OCI-LY3 (cell line): ENCODE results near the gene CACNA1E.

Experiments
- H2AFZ ChIP-seq: fragments of 200-600, 300-600 bp; shearing (Covaris generic); 2 replicates; pipeline ENCODE4 v1.6.0; 2014; ENCODE audit warnings: antibody characterized with exemption, low read depth, low read length
- H3K27ac ChIP-seq: fragments of 200-600, 300-600 bp; sonication (generic); 2 replicates; pipeline ENCODE4 v1.5.1; 2014; ENCODE audit warnings: mild to moderate bottlenecking, low read length, moderate library complexity, mixed read lengths
- H3K27me3 ChIP-seq: fragments of 200-600, 300-600 bp; sonication (generic); 2 replicates; pipeline ENCODE4 v1.6.1; 2014; ENCODE audit warnings: low read depth, low read length, mixed read lengths
- H3K36me3 ChIP-seq: fragments of 200-600, 300-600 bp; sonication (generic); replicated peaks from 2 replicates; pipeline ENCODE3; 2014; ENCODE audit warnings: low read depth, low read length, mixed read lengths
- H3K4me1 ChIP-seq: fragments of 300-600, 200-600 bp; sonication (generic); 2 replicates; pipeline ENCODE4 v1.6.1; 2014; ENCODE audit warnings: low read length, mixed read lengths
- H3K4me2 ChIP-seq: fragments of 200-600, 300-600 bp; sonication (generic); 2 replicates; pipeline ENCODE4 v1.6.1; 2014; ENCODE audit warnings: low read length, mixed read lengths
- H3K4me3 ChIP-seq: fragments of 300-600, 200-600 bp; sonication (generic); 2 replicates; pipeline ENCODE4 v1.5.1; 2014; ENCODE audit warnings: antibody characterized with exemption, mild to moderate bottlenecking, low read length, moderate library complexity
- H3K79me2 ChIP-seq: fragments of 300-600, 200-600 bp; shearing (Covaris generic); 2 replicates; pipeline ENCODE4 v1.6.1; 2014; ENCODE audit warnings: mild to moderate bottlenecking, low read length, mixed read lengths
- H3K9ac ChIP-seq: fragments of 300-600, 200-600 bp; shearing (Covaris generic); 2 replicates; pipeline ENCODE4 v1.6.0; 2014; ENCODE audit warnings: mild to moderate bottlenecking, low read length, moderate library complexity
- H3K9me3 ChIP-seq: fragments of 200-600, 300-600 bp; shearing (Covaris generic); 2 replicates; pipeline ENCODE4 v1.6.1; 2014; ENCODE audit warnings: low read length, mixed read lengths; ENCODE audit not compliant: insufficient read depth
- H4K20me1 ChIP-seq: fragments of 200-600, 300-600 bp; sonication (generic); 2 replicates; pipeline ENCODE4 v1.6.1; 2016; ENCODE audit warnings: low read length, mixed read lengths; ENCODE audit not compliant: insufficient read depth
- EZH2phosphoT487 ChIP-seq: fragments of 200-600 bp; shearing (Covaris generic); IDR thresholded peaks from 2 replicates; pipeline ENCODE4 v1.6.1; 2018; ENCODE audit warnings: antibody characterized with exemption, mixed run types, low read depth
- TF ChIP-seq, protein P1 (sequence below): fragments of 200-600, 300-600 bp; sonication (generic); IDR thresholded peaks from 2 replicates; pipeline ENCODE4 v1.5.1; 2014; ENCODE audit warnings: antibody characterized with exemption, low read length, low read depth

CACNA1E gene

DNA sequence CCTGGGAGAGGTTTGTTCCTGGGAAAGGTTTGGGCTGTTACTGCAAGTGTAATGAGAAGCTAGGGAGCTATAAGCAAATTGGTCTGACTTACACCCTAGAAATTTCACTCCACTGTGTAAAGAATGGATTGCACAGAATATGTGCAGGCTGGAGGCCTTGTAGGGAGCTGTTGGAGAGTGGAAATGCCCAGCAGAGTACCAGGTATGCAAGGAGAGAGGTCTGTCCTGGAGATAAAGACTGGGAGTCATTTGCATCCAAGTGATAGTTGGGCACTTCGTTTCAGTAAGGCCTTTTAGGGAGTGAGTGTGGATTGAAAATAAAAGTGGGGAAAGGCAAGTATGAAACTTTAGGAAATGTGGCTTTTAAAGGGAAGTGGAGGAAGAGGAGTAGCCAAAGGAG, 75.8 kb downstream of the CACNA1E start:
- H3K9ac ChIP-seq: no peak overlapping the region
- no peak overlapping the region for H3K27ac ChIP-seq
- H3K27me3 ChIP-seq: peaks cover 61% of the 10 kb centered on the region
- H3K9me3 ChIP-seq: no peaks in the 10 kb centered on the region
- no peaks in the 10 kb centered on the region for H3K36me3 ChIP-seq
- no peak overlapping the region for H3K4me2 ChIP-seq
- H4K20me1 ChIP-seq: no peaks in the 10 kb centered on the region
- no peak overlapping the region for H2AFZ ChIP-seq
- TF ChIP-seq, protein P1, sequence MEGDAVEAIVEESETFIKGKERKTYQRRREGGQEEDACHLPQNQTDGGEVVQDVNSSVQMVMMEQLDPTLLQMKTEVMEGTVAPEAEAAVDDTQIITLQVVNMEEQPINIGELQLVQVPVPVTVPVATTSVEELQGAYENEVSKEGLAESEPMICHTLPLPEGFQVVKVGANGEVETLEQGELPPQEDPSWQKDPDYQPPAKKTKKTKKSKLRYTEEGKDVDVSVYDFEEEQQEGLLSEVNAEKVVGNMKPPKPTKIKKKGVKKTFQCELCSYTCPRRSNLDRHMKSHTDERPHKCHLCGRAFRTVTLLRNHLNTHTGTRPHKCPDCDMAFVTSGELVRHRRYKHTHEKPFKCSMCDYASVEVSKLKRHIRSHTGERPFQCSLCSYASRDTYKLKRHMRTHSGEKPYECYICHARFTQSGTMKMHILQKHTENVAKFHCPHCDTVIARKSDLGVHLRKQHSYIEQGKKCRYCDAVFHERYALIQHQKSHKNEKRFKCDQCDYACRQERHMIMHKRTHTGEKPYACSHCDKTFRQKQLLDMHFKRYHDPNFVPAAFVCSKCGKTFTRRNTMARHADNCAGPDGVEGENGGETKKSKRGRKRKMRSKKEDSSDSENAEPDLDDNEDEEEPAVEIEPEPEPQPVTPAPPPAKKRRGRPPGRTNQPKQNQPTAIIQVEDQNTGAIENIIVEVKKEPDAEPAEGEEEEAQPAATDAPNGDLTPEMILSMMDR: no peak
- TF ChIP-seq EZH2phosphoT487: no peak
- H3K4me3 ChIP-seq: no peak overlapping the region
- no peaks in the 10 kb centered on the region for H3K4me1 ChIP-seq
- no peaks in the 10 kb centered on the region for H3K79me2 ChIP-seq

DNA sequence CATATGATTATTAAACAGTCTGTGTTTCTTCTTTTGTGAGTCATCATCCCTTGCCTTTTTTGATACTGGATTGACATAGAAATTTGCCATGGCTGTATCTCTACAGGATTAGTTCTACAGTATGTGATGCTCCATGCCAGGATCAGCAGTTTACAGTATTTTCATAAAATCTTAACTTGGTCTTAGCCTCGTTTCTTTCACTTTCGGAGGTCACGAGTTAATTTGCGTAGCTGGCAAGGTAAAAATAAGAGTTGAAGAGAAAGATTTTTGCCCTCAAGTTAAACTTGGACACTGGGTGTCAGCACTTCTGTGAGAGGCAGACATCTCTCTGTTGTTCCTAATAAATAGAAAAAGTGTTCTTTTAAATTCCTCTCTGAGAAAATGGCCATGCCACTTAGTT, 79.1 kb downstream of the CACNA1E start:
- H2AFZ ChIP-seq: no peak overlapping the region
- TF ChIP-seq, protein P1: no peak
- no peaks in the 10 kb centered on the region for H3K79me2 ChIP-seq
- H3K27ac ChIP-seq: no peak overlapping the region
- H3K4me2 ChIP-seq: no peak overlapping the region
- H3K36me3 ChIP-seq: no peaks in the 10 kb centered on the region
- peaks cover 37% of the 10 kb centered on the region; the same call in 1 of the 2 replicates for H3K27me3 ChIP-seq
- no peaks in the 10 kb centered on the region for H3K9me3 ChIP-seq
- H3K4me3 ChIP-seq: no peak overlapping the region
- no peaks in the 10 kb centered on the region for H4K20me1 ChIP-seq
- no peak overlapping the region for H3K9ac ChIP-seq
- H3K4me1 ChIP-seq: no peaks in the 10 kb centered on the region

DNA sequence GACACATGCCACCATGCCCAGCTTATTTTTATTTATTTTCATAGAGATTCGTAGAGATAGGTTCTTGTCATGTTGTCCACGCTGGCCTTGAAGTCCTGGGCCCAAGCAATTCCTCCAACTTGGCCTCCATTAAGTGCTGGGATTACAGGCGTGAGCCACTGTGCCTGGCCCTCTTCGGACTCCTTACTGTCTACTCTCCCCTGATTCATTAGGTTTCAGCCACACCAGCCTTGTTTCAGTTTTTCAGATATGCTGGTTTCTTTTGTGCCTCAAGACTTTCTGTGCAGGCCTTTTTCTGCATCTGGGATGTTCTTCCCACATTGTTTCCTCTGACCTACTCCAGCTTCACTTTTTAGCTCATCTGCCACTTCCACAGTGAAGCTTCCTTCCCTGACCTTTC, 85.4 kb downstream of the CACNA1E start:
- Histone ChIP-seq H3K36me3 (no peaks in the 10 kb centered on the region), H4K20me1 (no peaks in the 10 kb centered on the region), H3K4me1 (no peaks in the 10 kb centered on the region), H2AFZ (no peak overlapping the region), H3K4me3 (no peak overlapping the region), H3K4me2 (no peak overlapping the region), H3K27me3 (peaks cover 33% of the 10 kb centered on the region), H3K9ac (no peak overlapping the region), H3K27ac (no peak overlapping the region), H3K79me2 (no peaks in the 10 kb centered on the region), H3K9me3 (no peaks in the 10 kb centered on the region)
- TF ChIP-seq, protein P1: no peak
- TF ChIP-seq EZH2phosphoT487: no peak

DNA sequence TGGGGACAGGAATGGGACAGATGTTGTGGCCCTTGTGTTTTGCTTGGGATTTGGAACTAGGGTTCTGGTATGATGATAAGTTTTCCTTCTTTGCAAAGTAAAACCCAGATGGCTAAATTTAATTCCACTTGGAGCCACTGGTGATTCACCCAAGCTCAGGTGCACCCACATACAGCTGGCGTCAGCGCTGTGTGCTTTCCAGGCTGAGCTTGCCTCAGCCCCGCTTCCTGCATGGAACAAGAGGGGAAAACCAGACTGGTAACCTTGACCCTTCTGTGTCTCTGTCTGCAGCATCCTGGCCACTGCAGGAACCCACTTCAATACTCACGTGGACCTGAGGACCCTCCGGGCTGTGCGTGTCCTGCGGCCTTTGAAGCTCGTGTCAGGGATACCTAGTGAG, 94.2 kb downstream of the CACNA1E start:
- Histone ChIP-seq H4K20me1 (no peaks in the 10 kb centered on the region), H3K4me3 (no peak overlapping the region), H3K27ac (no peak overlapping the region), H3K9ac (no peak overlapping the region), H2AFZ (no peak overlapping the region), H3K4me2 (no peak overlapping the region), H3K4me1 (no peaks in the 10 kb centered on the region), H3K36me3 (no peaks in the 10 kb centered on the region), H3K9me3 (no peaks in the 10 kb centered on the region), H3K79me2 (no peaks in the 10 kb centered on the region), H3K27me3 (peaks cover 23% of the 10 kb centered on the region; the same call in 1 of the 2 replicates)
- TF ChIP-seq EZH2phosphoT487: no peak
- TF ChIP-seq, protein P1: no peak
